K562 (cell line): Measurements from ENCODE around the gene FRRS1L. TPM values are rescaled to one million over a fixed set of nuclear protein-coding genes. Genes with fewer than 3 reads are reported as not detected.

Experiments
- CSDE1 ChIP-seq, 2 experiments: fragments of 450-650 bp; IDR thresholded peaks; 2 replicates each; pipeline ENCODE4 v1.6.1; 2016; ENCODE audit warnings: mild to moderate bottlenecking in 1 of 2
- FOXO4 ChIP-seq: fragments of 450-650 bp; formaldehyde crosslinking; IDR thresholded peaks from 2 replicates; pipeline ENCODE4 v1.4.0; 2020; ENCODE audit warnings: mild to moderate bottlenecking, moderate library complexity
- HIVEP1 ChIP-seq: fragments of 250-450 bp; sonication (Bioruptor Pico); IDR thresholded peaks from 2 replicates; pipeline ENCODE4 v1.4.0; 2020; ENCODE audit warnings: mild to moderate bottlenecking
- IRF2 ChIP-seq: sonication (generic); formaldehyde crosslinking; IDR thresholded peaks from 2 replicates; pipeline ENCODE4 v1.8.1; 2022; ENCODE audit warnings: mild to moderate bottlenecking, missing genetic modification reagents
- MAX ChIP-seq: sonication (generic); formaldehyde crosslinking; IDR thresholded peaks from 2 replicates; pipeline ENCODE4 v1.9.0; 2022; ENCODE audit warnings: mild to moderate bottlenecking, missing genetic modification reagents
- MAZ ChIP-seq, 2 experiments: fragments of 450-650 bp in 1 of 2; sonication (generic) in 1 of 2; formaldehyde crosslinking; IDR thresholded peaks in 1 of 2; conservative IDR thresholded peaks in 1 of 2; 2 replicates each; pipeline versions ENCODE4 v1.4.0 to v1.5.0; 2020; ENCODE audit warnings: mild to moderate bottlenecking in 1 of 2, missing genetic modification reagents in 1 of 2
- MYC ChIP-seq, 2 experiments: fragments of 250-450 bp in 1 of 2; sonication (Bioruptor Pico) in 1 of 2; IDR thresholded peaks; 2 replicates each; pipeline versions ENCODE4 v1.5.1 to v1.6.1; 2012 to 2021; ENCODE audit warnings: low read depth in 2 of 2, borderline replicate concordance in 1 of 2, improper control_type of control experiment in 1 of 2, low read length in 1 of 2, mild to moderate bottlenecking in 1 of 2, moderate library complexity in 1 of 2
- NBN ChIP-seq: fragments of 450-650 bp; IDR thresholded peaks from 2 replicates; pipeline ENCODE4 v1.6.1; 2016; ENCODE audit warnings: low read depth, mild to moderate bottlenecking
- NCOA4 ChIP-seq: fragments of 450-650 bp; IDR thresholded peaks from 2 replicates; pipeline ENCODE4 v1.6.1; 2018; ENCODE audit warnings: mild to moderate bottlenecking; ENCODE audit not compliant: partially characterized antibody
- PRPF4 ChIP-seq: fragments of 200-400 bp; formaldehyde crosslinking; IDR thresholded peaks from one replicate; pipeline ENCODE4 v1.6.1; 2017; ENCODE audit warnings: low read length, low read depth, mild to moderate bottlenecking; ENCODE audit not compliant: insufficient read depth, poor library complexity, severe bottlenecking
- RNF219 ChIP-seq: fragments of 250-450 bp; sonication (Bioruptor Pico); IDR thresholded peaks from 2 replicates; pipeline ENCODE4 v1.5.0; 2022; ENCODE audit warnings: mild to moderate bottlenecking
- SREBF2 ChIP-seq: sonication (generic); formaldehyde crosslinking; IDR thresholded peaks from 2 replicates; pipeline ENCODE4 v1.4.0; 2020; ENCODE audit warnings: mild to moderate bottlenecking, missing genetic modification reagents
- TFAP4 ChIP-seq: sonication (generic); formaldehyde crosslinking; IDR thresholded peaks from 2 replicates; pipeline ENCODE4 v1.8.0; 2022; ENCODE audit warnings: missing genetic modification reagents, mild to moderate bottlenecking, moderate library complexity, borderline replicate concordance
- ZBTB5 ChIP-seq: fragments of 450-650 bp; IDR thresholded peaks from 2 replicates; pipeline ENCODE4 v1.6.1; 2017; ENCODE audit warnings: antibody characterized with exemption
- ZNF384 ChIP-seq: IDR thresholded peaks from 2 replicates; pipeline ENCODE4 v1.6.1; 2012; ENCODE audit warnings: low read depth, low read length, improper control_type of control experiment
- polyA plus RNA-seq, 8 experiments: library from polyadenylated mRNA; depleted of rRNA in 4 of 8; stranded (reverse) in 5 of 8; unstranded in 3 of 8; fragments of >200 nt; fragmentation: Nextera tagmentation in 2 of 8; fragmentation: Illumina TruSeq in 1 of 8; extraction: Ambion mirVana in 2 of 8; extraction: Trizol in 1 of 8; gene quantifications; 2 replicates each; pipeline versions ENCODE4 v1.2.1 to v1.2.3, GENCODE V29; 2011 to 2014; ENCODE audit warnings: inconsistent platforms in 1 of 8, missing spikeins in 1 of 8
- total RNA-seq, 7 experiments: library from RNA; depleted of rRNA in 6 of 7; stranded (reverse); fragments of >200 nt in 6 of 7; fragmentation: Illumina TruSeq in 2 of 7; extraction: Trizol in 2 of 7; gene quantifications; 2 replicates each; pipeline versions ENCODE4 v1.2.1 to v1.2.3, GENCODE V29; 2011 to 2021; ENCODE audit warnings: low replicate concordance in 1 of 7

The FRRS1L gene
- total and polyA plus RNA-seq, 9 of the 15 experiments (the other 6 are each of a cell fraction or from before 2014, with no cell fraction given), result under 0.01 to 0.04 (median 0.03) TPM; not detected in 5

GRCh38 chr9:109117856-109118807 lies 48.9 kb downstream of the FRRS1L start (continued):
- TF ChIP-seq FOXO4 (CRISPR knock-in tag) (no peak), HIVEP1 (no peak), MAZ (CRISPR knock-in tag; conservative IDR thresholded peaks at IDR 0.05 in 1 of 2, IDR thresholded peaks at IDR 0.05 in 1 of 2) (no peak), TFAP4 (no peak), ZNF384 (no peak), SREBF2 (CRISPR knock-in tag) (no peak), MYC (IDR thresholded peaks at IDR 0.05; ENCODE audit: low read depth, low read length) (no peak), MYC (CRISPR knock-in tag; IDR thresholded peaks at IDR 0.05; ENCODE audit: borderline replicate concordance, low read depth) (no peak), NBN (no peak), NCOA4 (no peak), MAX (CRISPR knock-in tag) (no peak), CSDE1 (IDR thresholded peaks at IDR 0.05) (no peak), IRF2 (no peak), RNF219 (no peak), PRPF4 (no peak), ZBTB5 (no peak)
